H1 (cell line): ENCODE measurements around the gene ALDOA. TPM values are rescaled to one million over a fixed set of nuclear protein-coding genes. Genes with fewer than 3 reads are reported as not detected.

ENCODE experiments used
- ATF2 ChIP-seq: IDR thresholded peaks from 2 replicates; pipeline ENCODE4 v1.6.1; 2012; ENCODE audit warnings: low read length, inconsistent platforms
- ATF3 ChIP-seq: IDR thresholded peaks from 2 replicates; pipeline ENCODE4 v1.6.1; 2011; ENCODE audit warnings: low read depth, mild to moderate bottlenecking, low read length; ENCODE audit not compliant: insufficient read depth
- CHD7 ChIP-seq: fragments of 300-600 bp; sonication (generic); IDR thresholded peaks from 2 replicates; pipeline ENCODE4 v1.7.1; 2012; ENCODE audit warnings: low read length, moderate library complexity, mild to moderate bottlenecking, inconsistent platforms; ENCODE audit not compliant: insufficient replicate concordance
- HDAC6 ChIP-seq: IDR thresholded peaks from one replicate; pipeline ENCODE4 v1.7.1; 2012; ENCODE audit warnings: low read depth, mild to moderate bottlenecking, inconsistent platforms, low read length, moderate library complexity
- TAF7 ChIP-seq: optimal IDR thresholded peaks from 2 replicates; pipeline ENCODE3; 2011; ENCODE audit warnings: low read depth, mild to moderate bottlenecking, inconsistent platforms, low read length, moderate library complexity, borderline replicate concordance
- YY1 ChIP-seq: IDR thresholded peaks from 2 replicates; pipeline ENCODE4 v1.6.1; 2011; ENCODE audit warnings: low read depth, mild to moderate bottlenecking, low read length
- polyA plus RNA-seq, 7 experiments: library from polyadenylated mRNA; depleted of rRNA in 3 of 7; stranded (reverse) in 5 of 7; unstranded in 2 of 7; fragments of >200 nt in 5 of 7; fragments of 200-250 nt in 2 of 7; gene quantifications; 1 replicate in 5 of 7; 2 replicates in 1 of 7; 4 replicates in 1 of 7; pipeline versions ENCODE4 v1.2.1 to v1.2.3, GENCODE V29; 2011 to 2013; ENCODE audit warnings: missing spikeins in 2 of 7, mixed read lengths in 2 of 7
- total RNA-seq: library from RNA; stranded (reverse); fragmentation: NEBNext Ultra II Directional; extraction: Animal tissue kit (Norgen Biotek cat#: 25700); gene quantifications from 2 replicates; pipeline ENCODE4 v1.2.1, GENCODE V29; 2021
- TF ChIP-seq, protein P1 (sequence below): IDR thresholded peaks from 2 replicates; pipeline ENCODE4 v1.6.1; 2012; ENCODE audit warnings: inconsistent platforms

The ALDOA gene
- total and polyA plus RNA-seq, 2 of the 8 experiments (the other 6 are each of a cell fraction or from before 2014, with no cell fraction given): 1,072 to 1,083 TPM

DNA sequence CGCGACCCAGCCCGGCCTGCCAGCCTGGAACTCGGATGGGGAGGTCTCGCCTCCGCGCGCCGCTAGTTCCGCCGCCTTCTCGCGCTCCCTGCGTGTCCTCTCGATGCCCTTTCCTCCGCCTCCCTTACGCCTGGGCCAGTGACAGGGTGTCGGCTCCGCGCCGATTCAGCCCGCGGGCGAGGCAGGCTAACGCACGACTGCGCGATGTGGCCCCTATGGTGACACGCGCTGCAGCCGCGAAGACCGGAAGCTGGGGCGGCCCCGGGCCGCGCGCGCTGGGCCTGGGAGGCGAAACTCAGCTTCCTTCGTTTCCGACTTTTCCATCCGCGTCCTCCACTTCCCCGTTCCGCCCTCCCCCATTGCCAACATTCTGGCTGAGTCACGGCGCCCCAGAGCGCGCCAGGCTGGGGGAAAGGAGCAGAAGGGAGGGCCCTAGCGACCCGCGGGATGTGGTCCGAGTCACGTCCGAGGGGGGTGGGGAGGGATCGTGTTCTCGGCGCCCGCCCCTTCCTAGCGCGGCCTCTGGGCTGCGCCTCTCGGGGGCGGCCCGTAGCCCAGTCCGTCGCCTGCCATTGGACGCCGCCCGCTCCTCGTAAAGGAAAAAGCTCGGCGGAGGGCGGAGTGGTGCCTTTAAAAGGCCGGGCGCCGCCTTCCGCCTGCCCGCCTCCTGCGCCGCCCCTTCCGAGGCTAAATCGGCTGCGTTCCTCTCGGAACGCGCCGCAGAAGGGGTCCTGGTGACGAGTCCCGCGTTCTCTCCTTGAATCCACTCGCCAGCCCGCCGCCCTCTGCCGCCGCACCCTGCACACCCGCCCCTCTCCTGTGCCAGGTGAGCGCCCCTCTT is at the start of gene ALDOA (continued):
- TF ChIP-seq CHD7 (no peak), HDAC6 (no peak), YY1 (peak; percentile 9; the same call in 1 of the 2 replicates), ATF3 (no peak), TAF7 (peak; percentile 79), ATF2 (no peak)
- TF ChIP-seq, protein P1, sequence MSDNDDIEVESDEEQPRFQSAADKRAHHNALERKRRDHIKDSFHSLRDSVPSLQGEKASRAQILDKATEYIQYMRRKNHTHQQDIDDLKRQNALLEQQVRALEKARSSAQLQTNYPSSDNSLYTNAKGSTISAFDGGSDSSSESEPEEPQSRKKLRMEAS: peak; percentile 79
